HG03354 (cell line): ENCODE data around the gene CXCL10.
"Not testable (repeated sequence)": the region's sequence is repeated elsewhere in the genome, so short reads cannot be mapped to it uniquely, and the experiment has no call there.

ENCODE experiments used
- ATAC-seq: cut with Tn5 transposase; IDR thresholded peaks from one replicate; pipeline ENCODE4 v1.9.1; 2021; ENCODE audit warnings: mild to moderate bottlenecking; ENCODE audit not compliant: unreplicated experiment, poor library complexity, severe bottlenecking

The CXCL10 gene

DNA sequence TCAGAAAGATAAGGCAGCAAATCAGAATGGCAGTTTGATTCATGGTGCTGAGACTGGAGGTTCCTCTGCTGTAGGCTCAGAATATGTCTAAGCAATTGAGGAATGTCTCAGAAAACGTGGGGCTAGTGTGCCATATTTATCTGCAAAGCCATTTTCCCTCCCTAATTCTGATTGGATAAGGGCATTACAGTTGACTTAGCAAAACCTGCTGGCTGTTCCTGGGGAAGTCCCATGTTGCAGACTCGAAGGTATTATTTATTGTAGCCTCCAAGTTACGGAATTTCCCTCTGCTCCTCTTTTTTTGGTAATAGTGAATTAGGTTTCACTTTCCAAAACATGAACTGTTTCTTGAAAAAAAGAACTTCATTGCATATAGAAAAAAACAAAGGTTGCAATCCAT is at the start of gene CXCL10:
CXCL10 (minus strand) TSS at position 109 of the 400 bp plus-strand sequence; CDS start at position 43, 66 bp downstream.
- ATAC-seq: no peak

DNA sequence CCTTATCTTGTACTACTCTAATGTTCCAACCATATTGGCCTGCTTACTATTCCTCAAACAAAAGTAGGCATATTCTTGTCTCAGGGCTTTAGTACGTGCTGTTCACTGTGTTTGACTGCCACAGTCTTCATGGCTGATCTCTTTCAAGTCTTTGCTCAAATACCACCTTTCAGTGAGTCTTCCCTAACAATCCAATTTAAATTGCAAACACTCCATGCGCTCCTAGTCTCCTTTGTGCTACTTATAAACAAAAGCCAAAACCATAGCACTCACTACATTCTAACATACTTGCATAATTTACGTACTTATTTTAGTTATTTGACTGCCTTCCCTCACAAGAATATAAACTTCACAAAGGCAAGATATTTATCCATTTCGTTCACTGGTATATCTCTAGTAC is 49.5 kb upstream of the CXCL10 start:
- no peak for ATAC-seq

- peak; percentile 79 for ATAC-seq
Observed at GRCh38 chr4:76067652-76068286, 44.5 kb upstream of the CXCL10 start.

DNA sequence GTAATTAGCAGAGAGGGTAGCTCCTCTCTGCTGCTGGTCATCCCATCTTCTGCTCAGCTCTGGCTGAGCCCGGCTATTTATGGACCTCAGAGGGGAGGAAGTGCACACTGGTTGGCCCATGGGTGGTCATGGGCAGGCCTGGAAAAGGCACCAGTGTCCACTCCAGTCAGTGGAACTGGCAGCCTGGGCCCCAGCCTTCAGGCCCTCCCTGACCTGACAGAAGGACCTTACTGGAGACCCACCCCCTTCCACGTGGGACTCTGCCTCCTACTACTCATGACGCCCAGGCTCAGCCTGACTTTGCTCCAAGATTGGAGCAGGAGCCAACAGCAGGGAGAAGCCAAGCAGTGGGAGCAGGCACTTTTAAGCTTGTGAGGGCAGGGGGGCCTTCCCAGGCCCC is 43.2 kb upstream of the CXCL10 start:
- ATAC-seq: no peak

GRCh38 chr4:76061982-76062381 is 38.7 kb upstream of the CXCL10 start:
- peak; percentile 76 for ATAC-seq

DNA sequence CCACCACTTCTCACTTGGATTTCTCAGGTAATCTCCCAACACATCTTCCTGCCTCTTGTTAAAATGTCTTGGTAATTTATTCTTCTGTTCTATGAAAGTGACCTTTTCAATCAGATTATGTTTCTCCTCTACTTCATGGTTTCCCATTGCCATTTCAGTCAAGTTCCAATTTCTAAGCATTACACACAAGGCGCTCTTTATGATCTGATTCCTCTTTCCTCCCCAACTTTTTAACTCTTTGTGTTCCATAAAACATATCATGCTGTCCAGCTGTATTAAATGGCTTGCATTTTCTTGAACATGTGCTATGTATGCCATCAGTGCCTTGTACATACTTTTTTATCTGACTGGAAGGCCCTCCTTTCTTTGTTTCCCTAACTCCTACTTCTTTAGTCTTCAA is 38.1 kb upstream of the CXCL10 start:
- ATAC-seq: no peak

- ATAC-seq: no peak
Observed at GRCh38 chr4:76060506-76060905, 37.2 kb upstream of the CXCL10 start.

DNA sequence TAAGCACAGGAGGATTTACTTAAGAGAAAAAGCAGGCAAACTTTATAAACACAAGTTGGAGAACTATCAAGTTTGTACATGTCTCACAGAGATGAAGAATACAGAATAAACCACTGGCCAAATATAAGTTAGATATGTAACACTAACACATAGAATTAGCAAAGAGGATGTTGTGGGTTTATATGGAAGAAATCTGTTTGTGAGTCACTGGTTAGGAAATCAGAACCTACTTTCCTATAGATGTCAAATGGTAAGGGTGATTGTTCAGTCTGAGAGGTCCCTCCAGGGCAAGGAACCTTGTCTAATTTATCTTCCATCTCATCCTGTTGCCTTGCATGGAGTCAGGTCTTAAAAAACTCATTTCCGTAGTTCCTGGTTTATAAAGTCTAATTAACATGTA is 36.5 kb upstream of the CXCL10 start:
- ATAC-seq: no peak

GRCh38 chr4:76058888-76059426 is 35.7 kb upstream of the CXCL10 start:
- no peak for ATAC-seq

DNA sequence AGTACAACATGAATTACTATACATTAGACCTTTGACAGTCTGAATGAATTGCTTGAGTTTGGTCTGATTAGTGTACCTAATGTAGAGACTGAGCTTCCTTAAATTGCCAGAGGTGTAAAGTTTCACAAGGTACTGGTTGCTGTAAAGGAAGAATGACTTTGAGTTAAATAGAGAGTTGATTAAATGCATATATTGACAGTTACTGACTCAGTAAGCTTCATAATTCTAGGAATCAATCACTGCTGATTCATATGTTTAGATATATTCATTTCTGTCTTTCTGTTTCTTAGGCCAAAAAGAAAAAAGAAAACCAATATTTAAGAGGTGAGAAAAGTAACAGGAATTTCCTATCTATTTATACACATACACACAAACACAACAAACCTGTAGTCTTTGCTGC is 35.0 kb upstream of the CXCL10 start:
- ATAC-seq: no peak

- ATAC-seq: no peak
Observed at GRCh38 chr4:76055421-76055820, 32.1 kb upstream of the CXCL10 start.

DNA sequence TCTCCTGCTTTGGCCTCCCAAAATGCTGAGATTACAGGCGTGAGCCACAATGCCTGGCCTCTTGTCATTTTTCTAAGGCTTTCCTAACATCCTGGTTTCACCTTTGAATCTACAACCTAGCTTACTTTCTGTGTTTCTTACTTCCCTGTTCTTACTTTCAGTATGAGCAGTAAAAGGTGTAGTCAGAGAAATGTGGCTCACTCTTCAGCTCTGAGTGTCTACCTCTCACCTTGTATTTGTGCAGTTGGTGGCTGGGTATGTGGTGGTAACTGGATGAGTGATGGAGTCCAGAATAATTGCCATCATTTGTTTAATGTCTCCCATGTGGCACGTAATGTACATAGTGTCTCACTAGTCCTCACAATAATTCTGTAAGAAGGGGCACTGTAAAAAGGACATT is 31.7 kb upstream of the CXCL10 start:
- ATAC-seq: peak; percentile 97

DNA sequence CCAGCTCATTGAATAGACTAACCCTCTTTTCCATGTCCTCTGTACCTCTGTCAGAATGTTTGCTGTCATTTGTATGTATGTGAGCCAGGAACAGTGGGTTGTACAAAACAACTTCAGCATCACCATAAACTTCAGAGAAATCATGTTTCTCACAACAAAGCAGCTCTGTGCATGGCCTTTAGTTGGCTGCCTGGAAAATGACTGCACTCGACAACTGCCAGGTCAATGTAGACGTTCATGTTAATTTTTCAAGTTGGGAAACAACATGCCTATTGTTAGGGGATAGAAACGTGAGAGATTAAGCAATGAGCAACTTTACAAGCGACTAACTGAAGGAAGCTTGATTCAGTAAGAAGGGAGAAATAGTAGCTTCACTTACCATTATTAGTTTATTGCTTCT is 30.4 kb upstream of the CXCL10 start:
- no peak for ATAC-seq

GRCh38 chr4:76050560-76051050 is 27.3 kb upstream of the CXCL10 start:
- ATAC-seq: not testable (repeated sequence)

DNA sequence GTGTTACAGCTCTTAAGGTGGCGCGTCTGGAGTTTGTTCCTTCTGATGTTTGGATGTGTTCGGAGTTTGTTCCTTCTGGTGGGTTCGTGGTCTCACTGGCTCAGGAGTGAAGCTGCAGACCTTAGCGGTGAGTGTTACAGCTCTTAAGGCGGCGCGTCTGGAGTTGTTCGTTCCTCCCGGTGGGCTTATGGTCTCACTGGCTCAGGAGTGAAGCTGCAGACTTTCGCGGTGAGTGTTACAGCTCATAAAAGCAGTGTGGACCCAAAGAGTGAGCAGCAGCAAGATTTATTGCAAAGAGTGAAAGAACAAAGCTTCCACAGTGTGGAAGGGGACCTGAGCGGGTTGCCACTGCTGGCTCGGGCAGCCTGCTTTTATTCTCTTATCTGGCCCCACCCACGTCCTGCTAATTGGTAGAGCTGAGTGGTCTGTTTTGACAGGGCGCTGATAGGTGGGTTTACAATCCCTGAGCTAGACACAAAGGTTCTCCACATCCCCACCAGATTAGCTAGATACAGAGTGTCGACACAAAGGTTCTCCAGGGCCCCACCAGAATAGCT is 26.6 kb upstream of the CXCL10 start:
- not testable (repeated sequence) for ATAC-seq

DNA sequence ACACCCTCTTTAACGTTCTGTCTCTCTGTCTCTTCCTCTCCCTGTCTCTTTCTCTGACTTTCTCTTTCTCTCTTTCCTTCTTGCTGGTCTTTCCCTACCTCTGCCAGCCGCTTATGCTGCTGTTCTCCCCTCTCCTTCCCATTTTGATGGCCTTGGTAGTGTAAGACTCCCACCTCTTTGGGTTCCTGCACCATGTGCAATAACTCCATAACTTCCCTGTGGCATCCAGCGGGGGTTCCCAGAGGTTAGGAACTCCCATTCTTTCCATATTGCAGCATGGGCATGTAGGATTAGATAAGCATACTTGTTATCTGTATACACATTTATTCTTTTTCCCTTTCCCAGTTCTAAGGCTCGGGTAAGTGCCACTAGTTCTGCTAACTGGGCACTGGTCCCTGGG is 21.4 kb upstream of the CXCL10 start:
- not testable (repeated sequence) for ATAC-seq

DNA sequence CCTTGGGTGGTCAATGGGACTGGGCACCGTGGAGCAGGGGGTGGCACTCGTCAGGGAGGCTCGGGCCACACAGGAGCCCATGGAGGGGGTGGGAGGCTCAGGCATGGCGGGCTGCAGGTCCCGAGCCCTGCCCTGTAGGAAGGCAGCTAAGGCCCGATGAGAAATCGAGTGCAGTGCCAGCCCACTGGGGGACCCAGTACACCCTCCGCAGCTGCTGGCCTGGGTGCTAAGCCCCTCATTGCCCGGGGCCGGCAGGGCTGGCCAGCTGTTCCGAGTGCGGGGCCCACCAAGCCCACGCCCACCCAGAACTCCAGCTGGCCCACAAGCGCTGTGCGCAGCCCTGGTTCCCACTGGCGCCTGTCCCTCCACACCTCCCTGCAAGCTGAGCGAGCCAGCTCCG is 20.0 kb upstream of the CXCL10 start:
- not testable (repeated sequence) for ATAC-seq

DNA sequence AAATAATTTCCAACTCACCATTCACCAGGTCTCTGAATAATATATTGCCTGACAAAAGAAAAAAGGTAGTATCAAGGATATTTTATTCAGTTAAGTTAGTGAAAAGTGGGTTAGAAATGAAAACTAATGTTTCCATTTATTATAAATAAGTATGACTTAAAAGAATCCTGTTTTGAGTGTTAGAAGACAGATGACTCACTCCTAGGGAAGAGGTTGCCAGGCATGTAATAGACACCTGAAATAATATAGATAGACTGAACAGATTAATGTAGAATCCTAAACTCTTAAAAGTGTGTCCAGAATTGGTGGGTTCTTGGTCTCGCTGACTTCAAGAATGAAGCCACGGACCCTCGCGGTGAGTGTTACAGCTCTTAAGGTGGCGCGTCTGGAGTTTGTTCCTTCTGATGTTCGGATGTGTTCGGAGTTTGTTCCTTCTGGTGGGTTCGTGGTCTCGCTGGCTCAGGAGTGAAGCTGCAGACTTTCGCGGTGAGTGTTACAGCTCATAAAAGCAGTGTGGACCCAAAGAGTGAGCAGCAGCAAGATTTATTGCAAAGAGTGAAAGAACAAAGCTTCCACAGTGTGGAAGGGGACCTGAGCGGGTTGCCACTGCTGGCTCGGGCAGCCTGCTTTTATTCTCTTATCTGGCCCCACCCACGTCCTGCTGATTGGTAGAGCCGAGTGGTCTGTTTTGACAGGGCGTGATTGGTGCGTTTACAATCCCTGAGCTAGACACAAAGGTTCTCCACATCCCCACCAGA is 19.1 kb upstream of the CXCL10 start:
- ATAC-seq: not testable (repeated sequence)

DNA sequence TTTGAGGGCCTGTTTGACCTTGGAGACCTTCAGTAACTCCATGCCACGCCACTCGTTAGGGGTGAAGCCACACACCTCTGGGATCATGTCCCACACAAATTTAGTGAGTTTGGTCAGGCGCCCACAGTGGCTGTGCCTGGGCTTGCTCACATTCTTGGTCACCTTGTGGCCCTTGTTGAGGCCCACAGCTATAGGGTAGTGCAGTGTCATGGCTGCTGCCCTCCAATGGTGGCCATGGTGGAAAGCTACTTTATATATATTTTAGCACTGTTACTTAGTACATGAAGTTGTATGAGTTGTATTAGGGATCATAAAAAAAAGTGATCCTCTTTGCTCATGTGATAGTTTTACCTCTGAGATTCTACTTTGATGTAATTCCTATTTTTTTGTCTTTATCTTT is 13.6 kb upstream of the CXCL10 start:
- ATAC-seq: no peak

DNA sequence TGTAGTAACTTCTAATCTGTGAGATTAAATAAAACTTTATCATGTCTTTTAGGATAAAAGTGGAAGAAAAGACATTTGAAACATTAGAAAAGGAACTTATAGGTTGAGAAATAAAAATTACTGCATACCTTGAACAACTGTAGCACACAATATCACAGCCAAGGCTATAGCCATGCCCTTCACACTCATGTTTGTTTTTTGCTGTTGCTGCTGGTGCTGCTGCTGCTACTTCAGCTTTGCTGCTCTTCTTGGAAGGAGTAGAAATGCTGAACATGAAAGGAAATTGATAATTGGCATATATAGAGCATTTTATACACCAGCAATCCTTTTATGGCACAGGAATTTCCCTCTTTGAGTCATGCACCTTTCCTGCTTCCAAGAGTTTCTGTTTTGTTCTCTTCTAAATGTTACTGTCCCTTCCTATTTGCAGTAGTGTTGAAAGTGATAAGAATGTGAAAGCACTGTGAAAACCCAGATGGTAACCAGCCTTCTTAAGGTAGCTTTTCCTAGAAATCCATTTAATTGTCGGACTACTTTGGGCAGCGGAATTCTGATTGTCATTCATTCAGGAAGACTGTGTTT is 12.6 kb upstream of the CXCL10 start, which contains the start of gene CXCL11:
CXCL11 (minus strand) TSS at position 272 of the 582 bp plus-strand sequence; CDS start at position 189, 83 bp downstream.
- no peak for ATAC-seq
